ENCODE data around the gene PI4KB. TPM values are rescaled to one million over a fixed set of nuclear protein-coding genes. Genes with fewer than 3 reads are reported as not detected.
A peak's percentile ranks its signal among the peaks of the same experiment; 100 is the strongest.

Gene PI4KB
- total and polyA plus RNA-seq, 9 of the 15 experiments (the other 6 are each of a cell fraction or from before 2014, with no cell fraction given): 3.1 to 65.4 (median 45.1) TPM

DNA sequence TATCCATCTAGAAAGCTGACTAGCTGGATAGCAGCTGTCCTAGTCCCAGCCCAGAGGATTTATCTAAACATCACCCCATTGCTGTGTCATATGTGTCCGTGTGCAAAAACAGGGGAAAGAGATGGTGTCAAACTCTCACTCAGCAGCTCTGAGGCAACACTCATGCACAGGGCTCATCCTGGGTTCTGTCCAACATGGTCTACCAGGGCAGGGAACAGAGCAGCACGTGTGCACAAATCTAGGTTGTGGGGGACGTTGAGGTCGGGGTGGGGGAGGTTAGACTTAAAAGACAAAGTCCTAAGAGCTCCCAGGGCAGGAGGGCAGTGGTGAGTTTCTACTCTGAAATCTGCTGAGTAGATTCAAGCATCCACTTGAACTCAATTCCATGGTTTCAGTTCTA is 16.2 kb downstream of the PI4KB start (continued):
- TF ChIP-seq, protein P1, sequence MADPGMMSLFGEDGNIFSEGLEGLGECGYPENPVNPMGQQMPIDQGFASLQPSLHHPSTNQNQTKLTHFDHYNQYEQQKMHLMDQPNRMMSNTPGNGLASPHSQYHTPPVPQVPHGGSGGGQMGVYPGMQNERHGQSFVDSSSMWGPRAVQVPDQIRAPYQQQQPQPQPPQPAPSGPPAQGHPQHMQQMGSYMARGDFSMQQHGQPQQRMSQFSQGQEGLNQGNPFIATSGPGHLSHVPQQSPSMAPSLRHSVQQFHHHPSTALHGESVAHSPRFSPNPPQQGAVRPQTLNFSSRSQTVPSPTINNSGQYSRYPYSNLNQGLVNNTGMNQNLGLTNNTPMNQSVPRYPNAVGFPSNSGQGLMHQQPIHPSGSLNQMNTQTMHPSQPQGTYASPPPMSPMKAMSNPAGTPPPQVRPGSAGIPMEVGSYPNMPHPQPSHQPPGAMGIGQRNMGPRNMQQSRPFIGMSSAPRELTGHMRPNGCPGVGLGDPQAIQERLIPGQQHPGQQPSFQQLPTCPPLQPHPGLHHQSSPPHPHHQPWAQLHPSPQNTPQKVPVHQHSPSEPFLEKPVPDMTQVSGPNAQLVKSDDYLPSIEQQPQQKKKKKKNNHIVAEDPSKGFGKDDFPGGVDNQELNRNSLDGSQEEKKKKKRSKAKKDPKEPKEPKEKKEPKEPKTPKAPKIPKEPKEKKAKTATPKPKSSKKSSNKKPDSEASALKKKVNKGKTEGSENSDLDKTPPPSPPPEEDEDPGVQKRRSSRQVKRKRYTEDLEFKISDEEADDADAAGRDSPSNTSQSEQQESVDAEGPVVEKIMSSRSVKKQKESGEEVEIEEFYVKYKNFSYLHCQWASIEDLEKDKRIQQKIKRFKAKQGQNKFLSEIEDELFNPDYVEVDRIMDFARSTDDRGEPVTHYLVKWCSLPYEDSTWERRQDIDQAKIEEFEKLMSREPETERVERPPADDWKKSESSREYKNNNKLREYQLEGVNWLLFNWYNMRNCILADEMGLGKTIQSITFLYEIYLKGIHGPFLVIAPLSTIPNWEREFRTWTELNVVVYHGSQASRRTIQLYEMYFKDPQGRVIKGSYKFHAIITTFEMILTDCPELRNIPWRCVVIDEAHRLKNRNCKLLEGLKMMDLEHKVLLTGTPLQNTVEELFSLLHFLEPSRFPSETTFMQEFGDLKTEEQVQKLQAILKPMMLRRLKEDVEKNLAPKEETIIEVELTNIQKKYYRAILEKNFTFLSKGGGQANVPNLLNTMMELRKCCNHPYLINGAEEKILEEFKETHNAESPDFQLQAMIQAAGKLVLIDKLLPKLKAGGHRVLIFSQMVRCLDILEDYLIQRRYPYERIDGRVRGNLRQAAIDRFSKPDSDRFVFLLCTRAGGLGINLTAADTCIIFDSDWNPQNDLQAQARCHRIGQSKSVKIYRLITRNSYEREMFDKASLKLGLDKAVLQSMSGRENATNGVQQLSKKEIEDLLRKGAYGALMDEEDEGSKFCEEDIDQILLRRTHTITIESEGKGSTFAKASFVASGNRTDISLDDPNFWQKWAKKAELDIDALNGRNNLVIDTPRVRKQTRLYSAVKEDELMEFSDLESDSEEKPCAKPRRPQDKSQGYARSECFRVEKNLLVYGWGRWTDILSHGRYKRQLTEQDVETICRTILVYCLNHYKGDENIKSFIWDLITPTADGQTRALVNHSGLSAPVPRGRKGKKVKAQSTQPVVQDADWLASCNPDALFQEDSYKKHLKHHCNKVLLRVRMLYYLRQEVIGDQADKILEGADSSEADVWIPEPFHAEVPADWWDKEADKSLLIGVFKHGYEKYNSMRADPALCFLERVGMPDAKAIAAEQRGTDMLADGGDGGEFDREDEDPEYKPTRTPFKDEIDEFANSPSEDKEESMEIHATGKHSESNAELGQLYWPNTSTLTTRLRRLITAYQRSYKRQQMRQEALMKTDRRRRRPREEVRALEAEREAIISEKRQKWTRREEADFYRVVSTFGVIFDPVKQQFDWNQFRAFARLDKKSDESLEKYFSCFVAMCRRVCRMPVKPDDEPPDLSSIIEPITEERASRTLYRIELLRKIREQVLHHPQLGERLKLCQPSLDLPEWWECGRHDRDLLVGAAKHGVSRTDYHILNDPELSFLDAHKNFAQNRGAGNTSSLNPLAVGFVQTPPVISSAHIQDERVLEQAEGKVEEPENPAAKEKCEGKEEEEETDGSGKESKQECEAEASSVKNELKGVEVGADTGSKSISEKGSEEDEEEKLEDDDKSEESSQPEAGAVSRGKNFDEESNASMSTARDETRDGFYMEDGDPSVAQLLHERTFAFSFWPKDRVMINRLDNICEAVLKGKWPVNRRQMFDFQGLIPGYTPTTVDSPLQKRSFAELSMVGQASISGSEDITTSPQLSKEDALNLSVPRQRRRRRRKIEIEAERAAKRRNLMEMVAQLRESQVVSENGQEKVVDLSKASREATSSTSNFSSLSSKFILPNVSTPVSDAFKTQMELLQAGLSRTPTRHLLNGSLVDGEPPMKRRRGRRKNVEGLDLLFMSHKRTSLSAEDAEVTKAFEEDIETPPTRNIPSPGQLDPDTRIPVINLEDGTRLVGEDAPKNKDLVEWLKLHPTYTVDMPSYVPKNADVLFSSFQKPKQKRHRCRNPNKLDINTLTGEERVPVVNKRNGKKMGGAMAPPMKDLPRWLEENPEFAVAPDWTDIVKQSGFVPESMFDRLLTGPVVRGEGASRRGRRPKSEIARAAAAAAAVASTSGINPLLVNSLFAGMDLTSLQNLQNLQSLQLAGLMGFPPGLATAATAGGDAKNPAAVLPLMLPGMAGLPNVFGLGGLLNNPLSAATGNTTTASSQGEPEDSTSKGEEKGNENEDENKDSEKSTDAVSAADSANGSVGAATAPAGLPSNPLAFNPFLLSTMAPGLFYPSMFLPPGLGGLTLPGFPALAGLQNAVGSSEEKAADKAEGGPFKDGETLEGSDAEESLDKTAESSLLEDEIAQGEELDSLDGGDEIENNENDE (IDR thresholded peaks at IDR 0.05; ENCODE audit: low read depth, low read length): no peak
- no peak for TF ChIP-seq FOXK1 (CRISPR knock-in tag; IDR thresholded peaks at IDR 0.05; ENCODE audit: borderline replicate concordance)
- no peak for TF ChIP-seq PHB2 (IDR thresholded peaks at IDR 0.05; ENCODE audit: low read depth)
- 0 out of 2 replicates have a peak, but pooled peaks have one; percentile 28 for TF ChIP-seq ZNF263 (CRISPR knock-in tag; IDR thresholded peaks at IDR 0.05; ENCODE audit: borderline replicate concordance)
- TF ChIP-seq, protein P2, sequence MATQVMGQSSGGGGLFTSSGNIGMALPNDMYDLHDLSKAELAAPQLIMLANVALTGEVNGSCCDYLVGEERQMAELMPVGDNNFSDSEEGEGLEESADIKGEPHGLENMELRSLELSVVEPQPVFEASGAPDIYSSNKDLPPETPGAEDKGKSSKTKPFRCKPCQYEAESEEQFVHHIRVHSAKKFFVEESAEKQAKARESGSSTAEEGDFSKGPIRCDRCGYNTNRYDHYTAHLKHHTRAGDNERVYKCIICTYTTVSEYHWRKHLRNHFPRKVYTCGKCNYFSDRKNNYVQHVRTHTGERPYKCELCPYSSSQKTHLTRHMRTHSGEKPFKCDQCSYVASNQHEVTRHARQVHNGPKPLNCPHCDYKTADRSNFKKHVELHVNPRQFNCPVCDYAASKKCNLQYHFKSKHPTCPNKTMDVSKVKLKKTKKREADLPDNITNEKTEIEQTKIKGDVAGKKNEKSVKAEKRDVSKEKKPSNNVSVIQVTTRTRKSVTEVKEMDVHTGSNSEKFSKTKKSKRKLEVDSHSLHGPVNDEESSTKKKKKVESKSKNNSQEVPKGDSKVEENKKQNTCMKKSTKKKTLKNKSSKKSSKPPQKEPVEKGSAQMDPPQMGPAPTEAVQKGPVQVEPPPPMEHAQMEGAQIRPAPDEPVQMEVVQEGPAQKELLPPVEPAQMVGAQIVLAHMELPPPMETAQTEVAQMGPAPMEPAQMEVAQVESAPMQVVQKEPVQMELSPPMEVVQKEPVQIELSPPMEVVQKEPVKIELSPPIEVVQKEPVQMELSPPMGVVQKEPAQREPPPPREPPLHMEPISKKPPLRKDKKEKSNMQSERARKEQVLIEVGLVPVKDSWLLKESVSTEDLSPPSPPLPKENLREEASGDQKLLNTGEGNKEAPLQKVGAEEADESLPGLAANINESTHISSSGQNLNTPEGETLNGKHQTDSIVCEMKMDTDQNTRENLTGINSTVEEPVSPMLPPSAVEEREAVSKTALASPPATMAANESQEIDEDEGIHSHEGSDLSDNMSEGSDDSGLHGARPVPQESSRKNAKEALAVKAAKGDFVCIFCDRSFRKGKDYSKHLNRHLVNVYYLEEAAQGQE (IDR thresholded peaks at IDR 0.05; ENCODE audit: borderline replicate concordance): peak; percentile 10; the same call in 1 of the 2 replicates
- TF ChIP-seq, protein P2 (CRISPR knock-in tag; IDR thresholded peaks at IDR 0.05; ENCODE audit: low read depth): no peak
- TF ChIP-seq CBFA2T3 (IDR thresholded peaks at IDR 0.05): no peak
- no peak for TF ChIP-seq SMAD2 (IDR thresholded peaks at IDR 0.05; ENCODE audit: low read depth, low read length)
- TF ChIP-seq BMI1 (IDR thresholded peaks at IDR 0.05; ENCODE audit: low read length): no peak
- no peak for TF ChIP-seq ILF3 (IDR thresholded peaks at IDR 0.05; ENCODE audit: borderline replicate concordance)
- no peak for TF ChIP-seq SOX6 (IDR thresholded peaks at IDR 0.05)
